ENCODE data around the gene IGSF5. TPM values are rescaled to one million over a fixed set of nuclear protein-coding genes. Genes with fewer than 3 reads are reported as not detected.

The IGSF5 gene
- total and polyA plus RNA-seq, 8 donors = 0.08 TPM; not detected in 7

- no peaks in the 10 kb centered on the region for H3K4me1 ChIP-seq
- H3K36me3 ChIP-seq = no peaks in the 10 kb centered on the region
- 44 to 69% (median 67%) methylated on average over 2 to 3 of the region's 3 CpGs for WGBS, 5 donors
- DNase-seq = peak in 1 of 2 donors; percentile 46
- H3K27me3 ChIP-seq = no peaks in the 10 kb centered on the region
- intact Hi-C loops (cut with DNase I; ENCODE audit: low total_unique reads) = no loop called here
- TF ChIP-seq EP300 (IDR thresholded peaks at IDR 0.05) (no peak), CTCF (IDR thresholded peaks at IDR 0.05) (no peak), POLR2AphosphoS5 (IDR thresholded peaks at IDR 0.05) (no peak), POLR2A (IDR thresholded peaks at IDR 0.05) (no peak)
- no peak overlapping the region for H3K27ac ChIP-seq
- no peaks in the 10 kb centered on the region for H3K9me3 ChIP-seq
- no peak overlapping the region for H3K4me3 ChIP-seq
Observed at GRCh38 chr21:39712976-39713375, 32.0 kb upstream of the IGSF5 start.

GRCh38 chr21:39713905-39714304, 31.1 kb upstream of the IGSF5 start:
- WGBS, 5 donors = 81 to 88% (median 84%) methylated on average over 7 of the region's 7 CpGs
- no peak for TF ChIP-seq POLR2A (IDR thresholded peaks at IDR 0.05)
- no peak for TF ChIP-seq EP300 (IDR thresholded peaks at IDR 0.05)
- no peak for TF ChIP-seq CTCF (IDR thresholded peaks at IDR 0.05)
- no peak for TF ChIP-seq POLR2AphosphoS5 (IDR thresholded peaks at IDR 0.05)
- no peak overlapping the region for H3K4me3 ChIP-seq
- no peak overlapping the region for H3K27ac ChIP-seq
- no peaks in the 10 kb centered on the region for H3K36me3 ChIP-seq
- intact Hi-C loops (cut with DNase I; ENCODE audit: low total_unique reads) = no loop called here
- no peaks in the 10 kb centered on the region for H3K9me3 ChIP-seq
- peaks cover 0 to 9% (median 0%) of the 10 kb centered on the region in 3 donors for H3K27me3 ChIP-seq
- H3K4me1 ChIP-seq = no peaks in the 10 kb centered on the region
- DNase-seq = peak in 1 of 2 donors; percentile 11

GRCh38 chr21:39714331-39714730, 30.7 kb upstream of the IGSF5 start:
- peaks cover 0 to 13% (median 0%) of the 10 kb centered on the region in 3 donors for H3K27me3 ChIP-seq
- H3K27ac ChIP-seq = no peak overlapping the region
- no peaks in the 10 kb centered on the region for H3K9me3 ChIP-seq
- no peaks in the 10 kb centered on the region for H3K4me1 ChIP-seq
- 72 to 94% (median 82%) methylated on average over 1 of the region's 1 CpG for WGBS, 5 donors
- no peak for TF ChIP-seq CTCF (IDR thresholded peaks at IDR 0.05)
- TF ChIP-seq POLR2A (IDR thresholded peaks at IDR 0.05) = no peak
- no peak for TF ChIP-seq POLR2AphosphoS5 (IDR thresholded peaks at IDR 0.05)
- no peak for TF ChIP-seq EP300 (IDR thresholded peaks at IDR 0.05)
- intact Hi-C loops (cut with DNase I; ENCODE audit: low total_unique reads) = no loop called here
- peak in 1 of 2 donors; percentile 16 for DNase-seq
- H3K4me3 ChIP-seq = no peak overlapping the region
- H3K36me3 ChIP-seq = no peaks in the 10 kb centered on the region

- DNase-seq = peak; percentile 65 to 80
- intact Hi-C loops (cut with DNase I; ENCODE audit: low total_unique reads) = loop anchor here (5.0 kb wide), 1 partner anchor 199 kb away; no protein-coding TSS in a partner anchor
- H3K36me3 ChIP-seq = no peaks in the 10 kb centered on the region
- H3K4me1 ChIP-seq = no peaks in the 10 kb centered on the region
- no peak overlapping the region for H3K27ac ChIP-seq
- H3K9me3 ChIP-seq = no peaks in the 10 kb centered on the region
- 23 to 34% (median 27%) methylated on average over 10 of the region's 10 CpGs for WGBS, 5 donors
- H3K27me3 ChIP-seq = peaks cover 0 to 13% (median 0%) of the 10 kb centered on the region in 3 donors
- TF ChIP-seq CTCF (IDR thresholded peaks at IDR 0.05) = peak in 5 of 7 experiments; percentile 38 to 70 (median 63)
- no peak for TF ChIP-seq POLR2A (IDR thresholded peaks at IDR 0.05)
- H3K4me3 ChIP-seq = no peak overlapping the region
Observed at GRCh38 chr21:39715804-39716397, 29.1 kb upstream of the IGSF5 start.

All from stomach (tissue), 9 donors.